Gastroesophageal sphincter (tissue), 3 donors: ENCODE data around the gene CYLD.

Source experiments
- EP300 ChIP-seq: sonication (generic); formaldehyde crosslinking; IDR thresholded peaks from one replicate; pipeline ENCODE4 v1.6.1; 2017; ENCODE audit warnings: antibody characterized with exemption, mild to moderate bottlenecking
- POLR2A ChIP-seq, 2 donors: fragments of 450-650 bp; IDR thresholded peaks; one replicate each; pipeline ENCODE4 v1.6.1; 2017; ENCODE audit warnings: antibody characterized with exemption in 2 of 2, mild to moderate bottlenecking in 2 of 2, moderate library complexity in 1 of 2
- POLR2AphosphoS5 ChIP-seq: sonication (generic); formaldehyde crosslinking; IDR thresholded peaks from one replicate; pipeline ENCODE4 v1.6.1; 2017; ENCODE audit warnings: antibody characterized with exemption
- TF ChIP-seq, protein P1 (sequence below), 4 experiments: fragments of 200-600 bp in 2 of 4; fragments of 450-650 bp in 2 of 4; sonication (generic) in 1 of 4; IDR thresholded peaks; one replicate each; pipeline ENCODE4 v1.5.1; 2017 to 2019; ENCODE audit warnings: antibody characterized with exemption in 4 of 4, mild to moderate bottlenecking in 2 of 4, moderate library complexity in 2 of 4

DNA sequence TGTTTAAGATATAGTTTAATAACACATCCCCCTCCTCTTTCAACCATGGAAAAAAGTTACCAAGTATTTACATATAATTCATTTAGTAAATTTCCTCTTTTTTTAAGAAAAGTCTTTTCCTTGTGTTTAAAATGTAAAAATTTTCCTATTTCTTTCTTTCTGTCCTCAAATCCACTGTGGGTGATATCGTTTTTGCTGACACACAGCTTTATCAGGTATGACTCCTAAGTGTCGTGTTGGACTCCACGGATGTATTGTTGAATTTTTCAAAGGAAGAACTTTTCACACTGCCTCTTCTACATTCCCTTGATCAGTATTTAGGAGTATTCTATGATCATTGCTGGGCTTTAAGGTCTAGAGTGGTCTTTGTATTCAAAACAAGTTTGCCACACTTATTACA, 33.1 kb downstream of the CYLD start:
- TF ChIP-seq POLR2A (IDR thresholded peaks at IDR 0.05) (no peak), POLR2AphosphoS5 (no peak), EP300 (no peak)
- TF ChIP-seq, protein P1, sequence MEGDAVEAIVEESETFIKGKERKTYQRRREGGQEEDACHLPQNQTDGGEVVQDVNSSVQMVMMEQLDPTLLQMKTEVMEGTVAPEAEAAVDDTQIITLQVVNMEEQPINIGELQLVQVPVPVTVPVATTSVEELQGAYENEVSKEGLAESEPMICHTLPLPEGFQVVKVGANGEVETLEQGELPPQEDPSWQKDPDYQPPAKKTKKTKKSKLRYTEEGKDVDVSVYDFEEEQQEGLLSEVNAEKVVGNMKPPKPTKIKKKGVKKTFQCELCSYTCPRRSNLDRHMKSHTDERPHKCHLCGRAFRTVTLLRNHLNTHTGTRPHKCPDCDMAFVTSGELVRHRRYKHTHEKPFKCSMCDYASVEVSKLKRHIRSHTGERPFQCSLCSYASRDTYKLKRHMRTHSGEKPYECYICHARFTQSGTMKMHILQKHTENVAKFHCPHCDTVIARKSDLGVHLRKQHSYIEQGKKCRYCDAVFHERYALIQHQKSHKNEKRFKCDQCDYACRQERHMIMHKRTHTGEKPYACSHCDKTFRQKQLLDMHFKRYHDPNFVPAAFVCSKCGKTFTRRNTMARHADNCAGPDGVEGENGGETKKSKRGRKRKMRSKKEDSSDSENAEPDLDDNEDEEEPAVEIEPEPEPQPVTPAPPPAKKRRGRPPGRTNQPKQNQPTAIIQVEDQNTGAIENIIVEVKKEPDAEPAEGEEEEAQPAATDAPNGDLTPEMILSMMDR (IDR thresholded peaks at IDR 0.05) = no peak
